Tibial nerve (tissue), 4 donors: Measurements from ENCODE around the gene RUVBL1. TPM values are rescaled to one million over a fixed set of nuclear protein-coding genes. Genes with fewer than 3 reads are reported as not detected.

Source experiments
- DNase-seq, 2 donors: peaks; one replicate each; pipeline ENCODE4 v3.0.0-alpha.2; 2019; ENCODE audit warnings: low spot score in 2 of 2
- H3K27ac ChIP-seq, 4 donors: fragments of 200-600 bp; sonication (generic) in 3 of 4; one replicate each; pipeline ENCODE4 v1.5.1; 2017 to 2019; ENCODE audit warnings: mild to moderate bottlenecking in 1 of 4
- H3K27me3 ChIP-seq, 2 donors: fragments of 200-600 bp; sonication (generic) in 1 of 2; one replicate each; pipeline versions ENCODE4 v1.5.1 to v1.6.0; 2017 to 2019
- H3K36me3 ChIP-seq, 3 donors: fragments of 200-600 bp; sonication (generic); one replicate each; pipeline ENCODE4 v1.5.1; 2018 to 2019
- H3K4me1 ChIP-seq, 4 donors: fragments of 200-600 bp; sonication (generic) in 3 of 4; one replicate each; pipeline ENCODE4 v1.5.1; 2017 to 2019
- H3K4me3 ChIP-seq, 4 donors: fragments of 200-600 bp; sonication (generic) in 3 of 4; one replicate each; pipeline ENCODE4 v1.5.1; 2017 to 2019; ENCODE audit warnings: mild to moderate bottlenecking in 1 of 4, moderate library complexity in 1 of 4
- H3K9me3 ChIP-seq, 4 donors: fragments of 200-600 bp; sonication (generic) in 3 of 4; one replicate each; pipeline ENCODE4 v1.5.1; 2017 to 2019
- CTCF ChIP-seq, 5 experiments: fragments of 200-600 bp in 3 of 5; fragments of 450-650 bp in 2 of 5; sonication (generic) in 3 of 5; IDR thresholded peaks; one replicate each; pipeline ENCODE4 v1.5.1; 2016 to 2019; ENCODE audit warnings: antibody characterized with exemption in 5 of 5, mild to moderate bottlenecking in 3 of 5, moderate library complexity in 2 of 5
- EP300 ChIP-seq, 2 donors: sonication (generic); formaldehyde crosslinking; IDR thresholded peaks; one replicate each; pipeline ENCODE4 v1.6.1; 2017; ENCODE audit warnings: antibody characterized with exemption in 2 of 2, mild to moderate bottlenecking in 1 of 2
- POLR2A ChIP-seq, 2 donors: fragments of 450-650 bp; IDR thresholded peaks; one replicate each; pipeline ENCODE4 v1.6.1; 2017; ENCODE audit warnings: antibody characterized with exemption in 2 of 2, mild to moderate bottlenecking in 2 of 2, moderate library complexity in 2 of 2
- WGBS, 2 donors: methylation state at CpG; one replicate each; pipeline ENCODE4 v1.1.5; 2018; 5-methylcytosine and 5-hydroxymethylcytosine counted together
- total RNA-seq, 4 donors: library from RNA; depleted of rRNA; stranded (reverse); fragments of >200 nt; gene quantifications; one replicate each; pipeline ENCODE4 v1.1.0, GENCODE V29; 2016

The RUVBL1 gene
- total RNA-seq, 4 donors from 2014 or later = 29.7 to 41.7 (median 34.1) TPM

- Histone ChIP-seq H3K9me3 (no peaks in the 10 kb centered on the region), H3K36me3 (peaks cover 0 to 12% (median 0%) of the 10 kb centered on the region in 3 donors), H3K4me3 (no peak overlapping the region), H3K27me3 (no peaks in the 10 kb centered on the region), H3K4me1 (peaks cover 0 to 23% (median 0%) of the 10 kb centered on the region in 4 donors), H3K27ac (peak overlapping the region in 2 of 4 donors; percentile 50)
- WGBS, 2 donors = 48 to 55% methylated on average over 5 of the region's 5 CpGs
- no peak for DNase-seq
- TF ChIP-seq POLR2A (IDR thresholded peaks at IDR 0.05) (no peak), EP300 (IDR thresholded peaks at IDR 0.05) (no peak), CTCF (IDR thresholded peaks at IDR 0.05) (no peak)
Observed at GRCh38 chr3:128167973-128168674, 44.5 kb upstream of the RUVBL1 start.

GRCh38 chr3:128167646-128167972 lies 44.0 kb upstream of the RUVBL1 start:
- peaks cover 0 to 23% (median 0%) of the 10 kb centered on the region in 4 donors for H3K4me1 ChIP-seq
- H3K9me3 ChIP-seq = no peaks in the 10 kb centered on the region
- TF ChIP-seq EP300 (IDR thresholded peaks at IDR 0.05) (no peak), POLR2A (IDR thresholded peaks at IDR 0.05) (no peak), CTCF (IDR thresholded peaks at IDR 0.05) (no peak)
- 50 to 60% methylated on average over 8 of the region's 8 CpGs for WGBS, 2 donors
- H3K27ac ChIP-seq = peak overlapping the region in 2 of 4 donors; percentile 50
- no peaks in the 10 kb centered on the region for H3K27me3 ChIP-seq
- H3K36me3 ChIP-seq = peaks cover 0 to 17% (median 0%) of the 10 kb centered on the region in 3 donors
- H3K4me3 ChIP-seq = no peak overlapping the region
- no peak for DNase-seq

GRCh38 chr3:128166971-128167453 lies 43.4 kb upstream of the RUVBL1 start:
- Histone ChIP-seq H3K27ac (no peak overlapping the region), H3K4me1 (peaks cover 0 to 23% (median 0%) of the 10 kb centered on the region in 4 donors), H3K4me3 (no peak overlapping the region), H3K27me3 (no peaks in the 10 kb centered on the region), H3K9me3 (no peaks in the 10 kb centered on the region), H3K36me3 (peaks cover 0 to 23% (median 0%) of the 10 kb centered on the region in 3 donors)
- DNase-seq = no peak
- TF ChIP-seq EP300 (IDR thresholded peaks at IDR 0.05) = no peak
- TF ChIP-seq POLR2A (IDR thresholded peaks at IDR 0.05) = no peak
- TF ChIP-seq CTCF (IDR thresholded peaks at IDR 0.05) = no peak
- WGBS, 2 donors = 72 to 74% methylated on average over 5 of the region's 5 CpGs

GRCh38 chr3:128163432-128163831 lies 39.8 kb upstream of the RUVBL1 start:
- Histone ChIP-seq H3K27ac (no peak overlapping the region), H3K36me3 (peaks cover 0 to 36% (median 0%) of the 10 kb centered on the region in 3 donors), H3K4me1 (peaks cover 0 to 13% (median 0%) of the 10 kb centered on the region in 4 donors), H3K4me3 (no peak overlapping the region), H3K9me3 (no peaks in the 10 kb centered on the region), H3K27me3 (no peaks in the 10 kb centered on the region)
- TF ChIP-seq POLR2A (IDR thresholded peaks at IDR 0.05) = no peak
- TF ChIP-seq EP300 (IDR thresholded peaks at IDR 0.05) = no peak
- TF ChIP-seq CTCF (IDR thresholded peaks at IDR 0.05) = no peak
- WGBS, 2 donors = 77 to 95% methylated on average over 5 of the region's 5 CpGs
- DNase-seq = no peak

GRCh38 chr3:128160661-128161060 lies 37.0 kb upstream of the RUVBL1 start:
- H3K4me1 ChIP-seq = no peaks in the 10 kb centered on the region
- no peak overlapping the region for H3K4me3 ChIP-seq
- H3K9me3 ChIP-seq = no peaks in the 10 kb centered on the region
- 94% methylated on average over 5 of the region's 5 CpGs for WGBS, 2 donors
- no peak for DNase-seq
- no peaks in the 10 kb centered on the region for H3K27me3 ChIP-seq
- TF ChIP-seq EP300 (IDR thresholded peaks at IDR 0.05) = no peak
- H3K27ac ChIP-seq = no peak overlapping the region
- peaks cover 0 to 41% (median 0%) of the 10 kb centered on the region in 3 donors for H3K36me3 ChIP-seq
